Nephron progenitor cell (in vitro differentiated cells): ENCODE measurements around the gene UNK.

Experiments used
- DNase-seq: peaks from one replicate; pipeline ENCODE4 v3.0.0; 2021
- H3K27ac Mint-ChIP-seq: 2 replicates; pipeline ENCODE4 v1.8.0; 2021; ENCODE audit warnings: mild to moderate bottlenecking, moderate library complexity, mixed read lengths
- H3K27me3 Mint-ChIP-seq: 2 replicates; pipeline ENCODE4 v1.8.0; 2021; ENCODE audit warnings: mild to moderate bottlenecking, low read depth, mixed read lengths; ENCODE audit not compliant: poor library complexity
- H3K36me3 Mint-ChIP-seq: 2 replicates; pipeline ENCODE4 v1.8.0; 2021; ENCODE audit warnings: low read depth, mixed read lengths
- H3K4me1 Mint-ChIP-seq: 2 replicates; pipeline ENCODE4 v1.8.0; 2021; ENCODE audit warnings: mixed read lengths
- H3K4me3 Mint-ChIP-seq: 2 replicates; pipeline ENCODE4 v1.8.0; 2021; ENCODE audit warnings: mild to moderate bottlenecking, moderate library complexity, mixed read lengths
- H3K9me3 Mint-ChIP-seq: 2 replicates; pipeline ENCODE4 v1.8.0; 2021; ENCODE audit warnings: mild to moderate bottlenecking, moderate library complexity, mixed read lengths
- TF ChIP-seq, protein P1 (sequence below): fragments of 200-600 bp; sonication (generic); IDR thresholded peaks from 2 replicates; pipeline ENCODE4 v1.5.0; 2021; ENCODE audit warnings: antibody characterized with exemption

UNK gene

DNA sequence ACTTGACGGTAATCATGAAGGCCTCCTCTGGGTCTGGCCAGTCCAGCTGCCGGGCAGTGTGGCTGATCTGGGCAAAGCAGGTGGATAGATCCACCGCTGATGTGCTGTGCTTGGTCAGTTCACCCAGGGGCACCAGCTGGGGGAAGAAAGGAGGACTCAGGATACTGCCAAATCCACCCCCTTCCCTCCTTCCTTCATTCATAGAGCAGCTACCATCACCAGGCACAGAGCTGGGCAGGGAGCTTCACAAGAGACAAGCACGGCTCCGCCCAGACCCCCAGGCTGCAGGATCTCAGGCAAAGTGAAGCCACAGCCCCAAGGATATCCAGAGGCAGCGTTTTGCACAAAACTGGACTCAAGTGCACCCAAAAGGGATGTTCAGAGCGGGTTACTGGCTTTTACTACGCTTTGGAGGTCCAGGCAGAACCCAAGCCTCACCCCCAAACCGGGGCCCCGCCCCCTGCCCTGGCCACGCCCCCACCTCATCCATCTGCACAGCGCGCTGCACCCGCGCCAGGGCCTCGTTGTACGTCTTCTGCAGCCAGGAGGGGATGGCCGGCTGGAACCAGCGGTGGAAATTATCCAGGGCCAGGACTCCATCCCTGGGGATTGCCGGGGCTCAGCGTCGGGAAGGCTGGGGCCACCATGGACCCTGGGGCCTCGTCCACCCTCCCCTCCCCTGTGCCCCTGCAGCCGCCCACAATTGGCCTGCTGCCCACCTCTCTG is 50.5 kb downstream of the UNK start:
- no peaks in the 10 kb centered on the region for H3K36me3 Mint-ChIP-seq
- H3K27me3 Mint-ChIP-seq, result peaks cover 2% of the 10 kb centered on the region
- no peak overlapping the region for H3K27ac Mint-ChIP-seq
- H3K9me3 Mint-ChIP-seq, result no peaks in the 10 kb centered on the region
- H3K4me3 Mint-ChIP-seq, result no peak overlapping the region
- H3K4me1 Mint-ChIP-seq, result peaks cover 38% of the 10 kb centered on the region
- TF ChIP-seq, protein P1, sequence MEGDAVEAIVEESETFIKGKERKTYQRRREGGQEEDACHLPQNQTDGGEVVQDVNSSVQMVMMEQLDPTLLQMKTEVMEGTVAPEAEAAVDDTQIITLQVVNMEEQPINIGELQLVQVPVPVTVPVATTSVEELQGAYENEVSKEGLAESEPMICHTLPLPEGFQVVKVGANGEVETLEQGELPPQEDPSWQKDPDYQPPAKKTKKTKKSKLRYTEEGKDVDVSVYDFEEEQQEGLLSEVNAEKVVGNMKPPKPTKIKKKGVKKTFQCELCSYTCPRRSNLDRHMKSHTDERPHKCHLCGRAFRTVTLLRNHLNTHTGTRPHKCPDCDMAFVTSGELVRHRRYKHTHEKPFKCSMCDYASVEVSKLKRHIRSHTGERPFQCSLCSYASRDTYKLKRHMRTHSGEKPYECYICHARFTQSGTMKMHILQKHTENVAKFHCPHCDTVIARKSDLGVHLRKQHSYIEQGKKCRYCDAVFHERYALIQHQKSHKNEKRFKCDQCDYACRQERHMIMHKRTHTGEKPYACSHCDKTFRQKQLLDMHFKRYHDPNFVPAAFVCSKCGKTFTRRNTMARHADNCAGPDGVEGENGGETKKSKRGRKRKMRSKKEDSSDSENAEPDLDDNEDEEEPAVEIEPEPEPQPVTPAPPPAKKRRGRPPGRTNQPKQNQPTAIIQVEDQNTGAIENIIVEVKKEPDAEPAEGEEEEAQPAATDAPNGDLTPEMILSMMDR, result no peak
- DNase-seq, result peak; percentile 40

DNA sequence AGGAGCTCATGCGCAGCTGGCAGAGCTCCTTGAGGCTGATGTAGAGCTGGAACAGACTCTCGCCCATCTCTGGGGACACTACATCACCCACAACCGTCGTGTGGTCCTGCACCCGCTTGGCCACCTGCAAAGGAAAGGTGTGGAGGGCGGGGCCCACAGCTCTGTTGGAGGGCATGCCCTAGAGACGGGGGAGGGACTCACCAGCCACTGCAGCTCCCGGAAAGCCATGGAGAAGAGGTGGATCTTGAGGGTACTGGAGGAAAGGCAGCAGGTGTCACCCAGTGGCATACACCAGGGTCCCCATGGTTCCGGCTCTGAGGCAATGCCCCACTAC is 51.0 kb downstream of the UNK start:
- no peak overlapping the region for H3K4me3 Mint-ChIP-seq
- TF ChIP-seq, protein P1, result no peak
- H3K36me3 Mint-ChIP-seq, result no peaks in the 10 kb centered on the region
- no peak overlapping the region for H3K27ac Mint-ChIP-seq
- H3K4me1 Mint-ChIP-seq, result peaks cover 35% of the 10 kb centered on the region
- no peak for DNase-seq
- no peaks in the 10 kb centered on the region for H3K9me3 Mint-ChIP-seq
- peaks cover 2% of the 10 kb centered on the region for H3K27me3 Mint-ChIP-seq

DNA sequence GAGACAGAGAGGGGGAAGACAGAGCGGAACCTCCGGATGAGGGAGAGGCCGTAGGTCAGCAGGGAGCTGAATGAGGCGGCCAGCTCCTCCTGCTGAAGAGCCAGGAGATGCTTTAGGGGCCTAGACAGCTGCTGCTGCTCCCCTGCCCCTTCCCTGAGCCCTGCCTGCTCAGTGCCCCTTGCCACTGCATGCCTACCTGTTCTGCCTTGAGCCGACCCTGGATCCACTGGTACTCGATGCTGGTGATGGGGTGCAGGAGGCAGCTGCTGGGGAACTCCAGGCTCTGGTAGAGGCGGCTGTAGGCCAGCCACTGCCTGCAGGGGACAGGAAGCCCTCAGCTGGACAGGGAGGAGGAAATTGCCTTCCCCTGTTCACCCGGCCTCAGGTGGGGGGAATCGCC is 52.0 kb downstream of the UNK start:
- peaks cover 2% of the 10 kb centered on the region for H3K27me3 Mint-ChIP-seq
- H3K4me3 Mint-ChIP-seq, result no peak overlapping the region
- TF ChIP-seq, protein P1, result no peak
- H3K4me1 Mint-ChIP-seq, result peaks cover 34% of the 10 kb centered on the region
- no peaks in the 10 kb centered on the region for H3K9me3 Mint-ChIP-seq
- no peaks in the 10 kb centered on the region for H3K36me3 Mint-ChIP-seq
- H3K27ac Mint-ChIP-seq, result no peak overlapping the region
- DNase-seq, result no peak

DNA sequence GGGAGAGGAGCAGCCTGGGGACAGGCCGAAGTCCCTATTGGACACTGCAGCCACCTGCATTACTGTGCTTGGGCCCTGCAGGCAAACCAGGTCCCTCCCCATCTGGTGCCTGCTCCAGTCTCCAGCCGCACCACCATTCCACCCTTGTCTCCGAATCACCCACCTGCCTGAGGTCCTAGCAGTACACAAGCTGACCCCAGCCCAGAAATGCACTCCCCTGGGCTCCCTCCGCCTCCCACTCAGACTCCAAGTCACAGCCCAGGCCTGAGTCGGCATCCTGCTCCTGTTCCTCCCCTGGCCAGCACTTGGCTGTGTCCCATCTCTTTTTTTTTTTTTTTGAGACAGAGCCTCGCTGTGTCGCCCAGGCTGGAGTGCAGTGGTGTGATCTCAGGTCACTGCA is 53.3 kb downstream of the UNK start:
- Mint-ChIP-seq H3K27me3 (peaks cover 2% of the 10 kb centered on the region), H3K9me3 (no peaks in the 10 kb centered on the region), H3K36me3 (no peaks in the 10 kb centered on the region), H3K4me1 (peaks cover 24% of the 10 kb centered on the region), H3K27ac (no peak overlapping the region), H3K4me3 (peak overlapping the region; percentile 18)
- TF ChIP-seq, protein P1, result no peak
- DNase-seq, result no peak

DNA sequence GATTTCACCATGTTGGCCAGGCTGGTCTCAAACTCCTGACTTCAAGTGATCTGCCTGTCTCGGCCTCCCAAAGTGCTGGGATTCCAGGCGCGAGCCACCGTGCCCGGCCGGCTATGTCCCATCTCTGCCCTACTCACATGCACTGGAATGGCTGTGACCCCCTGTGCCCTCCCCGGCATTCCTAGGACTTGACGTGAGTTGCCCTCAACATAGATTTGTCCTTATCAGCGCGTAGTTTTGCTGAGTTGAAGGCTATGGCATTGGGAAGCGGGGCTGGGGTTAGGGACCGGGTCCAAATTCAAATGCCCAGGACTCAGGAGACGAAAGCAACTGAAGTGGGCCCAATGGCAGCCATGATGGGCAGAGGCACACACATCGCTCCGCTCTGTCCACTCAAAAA is 53.8 kb downstream of the UNK start:
- peaks cover 19% of the 10 kb centered on the region for H3K4me1 Mint-ChIP-seq
- H3K27me3 Mint-ChIP-seq, result peaks cover 2% of the 10 kb centered on the region
- no peak overlapping the region for H3K4me3 Mint-ChIP-seq
- DNase-seq, result no peak
- H3K9me3 Mint-ChIP-seq, result no peaks in the 10 kb centered on the region
- no peaks in the 10 kb centered on the region for H3K36me3 Mint-ChIP-seq
- no peak overlapping the region for H3K27ac Mint-ChIP-seq
- TF ChIP-seq, protein P1, result no peak
